GM12874 (cell line): ENCODE data around the gene NHSL2.

Source experiments
- TF ChIP-seq, protein P1 (sequence below): IDR thresholded peaks from 2 replicates; pipeline ENCODE4 v1.5.1; 2011; ENCODE audit warnings: low read depth, mild to moderate bottlenecking, control low read depth, low read length, moderate library complexity; ENCODE audit not compliant: insufficient read depth

The NHSL2 gene

DNA sequence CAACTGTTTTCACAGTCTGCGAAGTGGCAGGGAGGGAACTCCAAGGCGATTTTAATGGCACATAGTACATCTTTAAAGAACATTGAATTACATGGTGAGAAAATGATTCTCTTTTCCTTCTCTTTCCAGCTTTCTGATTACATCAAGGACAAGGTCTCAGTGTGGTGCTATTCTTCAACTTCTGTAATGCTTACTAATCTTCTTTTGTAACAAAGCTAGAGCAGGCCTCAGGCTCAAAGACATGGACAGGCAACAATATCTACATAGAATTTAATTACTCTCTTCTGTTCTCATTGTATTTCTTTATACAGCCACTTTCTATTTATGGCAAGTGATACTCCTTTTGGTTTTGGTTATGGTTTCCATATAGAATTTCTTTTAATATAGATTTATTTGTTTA lies 172.6 kb downstream of the NHSL2 start:
- TF ChIP-seq, protein P1, sequence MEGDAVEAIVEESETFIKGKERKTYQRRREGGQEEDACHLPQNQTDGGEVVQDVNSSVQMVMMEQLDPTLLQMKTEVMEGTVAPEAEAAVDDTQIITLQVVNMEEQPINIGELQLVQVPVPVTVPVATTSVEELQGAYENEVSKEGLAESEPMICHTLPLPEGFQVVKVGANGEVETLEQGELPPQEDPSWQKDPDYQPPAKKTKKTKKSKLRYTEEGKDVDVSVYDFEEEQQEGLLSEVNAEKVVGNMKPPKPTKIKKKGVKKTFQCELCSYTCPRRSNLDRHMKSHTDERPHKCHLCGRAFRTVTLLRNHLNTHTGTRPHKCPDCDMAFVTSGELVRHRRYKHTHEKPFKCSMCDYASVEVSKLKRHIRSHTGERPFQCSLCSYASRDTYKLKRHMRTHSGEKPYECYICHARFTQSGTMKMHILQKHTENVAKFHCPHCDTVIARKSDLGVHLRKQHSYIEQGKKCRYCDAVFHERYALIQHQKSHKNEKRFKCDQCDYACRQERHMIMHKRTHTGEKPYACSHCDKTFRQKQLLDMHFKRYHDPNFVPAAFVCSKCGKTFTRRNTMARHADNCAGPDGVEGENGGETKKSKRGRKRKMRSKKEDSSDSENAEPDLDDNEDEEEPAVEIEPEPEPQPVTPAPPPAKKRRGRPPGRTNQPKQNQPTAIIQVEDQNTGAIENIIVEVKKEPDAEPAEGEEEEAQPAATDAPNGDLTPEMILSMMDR: no peak

DNA sequence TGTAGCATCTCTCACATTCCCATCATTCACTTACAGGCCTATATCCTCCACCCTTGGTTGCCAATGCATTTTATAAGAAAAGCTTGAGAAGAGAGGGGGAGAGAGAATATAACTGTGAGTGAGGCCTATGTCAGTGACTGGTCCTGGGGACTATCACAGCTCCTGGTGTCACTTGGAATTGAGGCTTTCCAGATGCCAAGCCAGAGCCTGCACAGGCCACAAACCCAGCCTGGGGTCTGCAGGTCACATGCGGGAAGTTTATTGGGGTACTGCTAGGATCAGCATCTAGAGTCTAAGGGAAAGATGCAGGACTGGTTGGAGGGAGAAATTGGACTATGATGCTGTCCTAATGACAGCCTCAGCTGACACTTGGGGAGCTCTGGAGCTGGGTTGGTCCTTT lies 173.5 kb downstream of the NHSL2 start:
- TF ChIP-seq, protein P1: no peak

DNA sequence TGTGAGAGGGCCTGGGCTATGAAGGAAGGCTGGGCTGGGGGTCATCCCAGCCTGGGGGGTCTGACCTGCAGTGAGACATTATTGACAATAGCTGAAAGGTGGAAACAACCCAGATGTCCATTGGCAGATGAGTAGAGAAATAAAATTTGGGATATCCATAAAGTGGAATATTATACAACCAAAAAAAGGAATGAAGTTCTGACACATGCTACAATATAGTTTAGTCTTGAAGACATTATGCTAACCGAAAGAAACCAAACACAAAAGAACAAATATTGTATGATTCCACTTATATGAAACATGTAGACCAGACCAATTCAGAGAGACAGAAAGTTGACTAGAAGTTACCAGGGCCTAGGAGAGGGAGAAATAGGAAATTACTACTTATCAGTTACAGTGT lies 176.3 kb downstream of the NHSL2 start:
- TF ChIP-seq, protein P1: no peak

DNA sequence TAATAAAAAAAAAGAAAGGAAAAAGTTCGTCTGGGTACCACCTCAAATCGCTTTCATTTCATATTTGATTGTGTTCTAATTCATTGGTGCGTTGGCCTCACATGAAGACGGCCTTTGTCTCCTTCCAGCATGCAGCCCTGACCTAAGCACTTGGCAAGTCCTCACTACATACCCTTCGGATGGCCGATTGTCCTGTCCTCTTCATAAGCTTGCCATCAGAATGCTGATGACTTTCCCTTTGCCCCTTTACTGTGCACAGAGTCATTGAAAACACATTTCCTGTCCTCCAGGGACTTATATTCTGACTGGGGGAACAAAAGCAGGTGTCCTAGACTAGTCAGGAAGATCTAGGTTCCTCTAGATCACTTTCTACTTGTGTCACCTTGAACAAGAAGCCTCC lies 178.1 kb downstream of the NHSL2 start:
- TF ChIP-seq, protein P1: no peak

DNA sequence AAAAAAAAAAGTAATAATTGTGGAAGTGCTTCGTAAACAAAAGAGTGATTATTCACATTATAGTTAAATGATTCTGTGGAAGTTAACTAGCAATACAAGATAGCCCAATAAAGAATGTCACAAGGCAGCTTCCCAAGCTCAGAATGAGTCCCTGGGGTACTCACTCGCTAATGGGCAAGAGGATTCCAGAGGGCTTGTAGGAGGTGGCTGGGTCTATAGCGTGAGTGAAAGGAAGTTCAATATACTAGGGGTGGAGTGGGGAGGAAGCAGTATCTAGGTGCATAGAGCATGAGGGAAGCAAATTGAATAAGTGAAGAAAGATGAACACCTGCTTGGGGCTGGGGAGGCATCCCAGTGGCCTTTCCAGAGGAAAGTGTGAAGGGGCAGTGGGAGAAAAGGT lies 178.6 kb downstream of the NHSL2 start:
- TF ChIP-seq, protein P1: no peak

DNA sequence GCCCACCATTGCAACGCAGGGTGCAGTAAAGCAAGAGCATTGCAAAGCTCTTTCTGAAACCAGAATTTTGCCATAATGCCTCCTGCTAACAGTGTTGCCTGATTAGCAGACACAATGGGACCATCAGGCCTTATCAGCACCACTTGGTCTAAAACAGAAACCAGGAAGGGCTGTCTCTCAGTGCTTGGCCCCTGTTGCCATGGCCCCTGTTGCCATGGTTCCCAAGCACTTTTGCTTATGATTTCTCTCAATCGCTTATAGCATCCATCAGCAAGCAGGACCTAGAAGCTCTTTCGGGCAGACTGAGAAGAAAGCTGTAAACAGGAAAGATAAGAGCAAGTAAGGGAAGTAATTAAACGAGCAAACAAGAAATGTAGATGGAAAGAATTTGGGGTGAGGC lies 184.2 kb downstream of the NHSL2 start:
- TF ChIP-seq, protein P1: no peak

DNA sequence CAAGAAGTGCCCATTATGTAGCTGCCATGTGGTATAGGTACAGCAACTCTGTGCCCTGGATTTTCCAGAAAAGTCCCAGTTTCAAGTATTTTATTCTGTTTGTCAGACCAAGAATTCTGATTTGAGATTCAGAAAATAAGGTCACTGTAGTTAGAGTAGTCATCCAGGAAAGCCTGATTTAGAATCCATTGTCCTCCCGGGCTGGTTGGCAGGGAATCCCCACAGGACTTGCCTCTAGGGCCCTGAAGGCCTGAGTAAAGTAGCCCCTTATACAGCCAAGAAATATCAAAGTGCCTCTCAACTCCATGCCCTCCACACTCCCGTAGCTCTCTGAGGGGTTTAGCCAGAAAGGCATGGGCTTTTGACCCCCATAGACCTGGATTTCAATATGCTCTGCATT lies 184.7 kb downstream of the NHSL2 start:
- TF ChIP-seq, protein P1: no peak

DNA sequence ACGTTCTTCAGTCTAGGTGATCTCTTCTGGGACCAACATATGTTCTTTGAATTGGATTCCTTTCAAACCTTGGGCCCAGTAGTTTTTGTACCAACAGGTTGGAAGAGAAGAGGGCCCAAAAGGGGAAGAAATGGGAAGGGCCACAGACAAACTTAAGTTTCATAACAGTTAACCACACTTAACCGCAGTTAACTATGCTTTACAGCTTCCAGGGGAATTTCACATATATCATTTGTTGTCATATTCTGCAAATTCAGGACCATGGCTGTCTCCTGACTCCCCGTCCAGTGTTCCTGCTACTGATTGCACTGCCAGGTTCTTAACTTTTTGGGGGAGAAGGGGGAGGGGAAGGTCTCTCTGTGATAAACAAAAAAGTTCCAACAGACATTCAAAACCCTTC lies 186.5 kb downstream of the NHSL2 start:
- TF ChIP-seq, protein P1: no peak
